Thyroid gland (tissue), 4 donors: Measurements from ENCODE around the gene CERS5.

ENCODE experiments used
- CTCF ChIP-seq, 6 experiments: fragments of 200-600 bp in 3 of 6; fragments of 450-650 bp in 3 of 6; sonication (generic) in 3 of 6; IDR thresholded peaks; one replicate each; pipeline ENCODE4 v1.5.1; 2016 to 2019; ENCODE audit warnings: antibody characterized with exemption in 6 of 6, mild to moderate bottlenecking in 2 of 6, inconsistent platforms in 1 of 6, moderate library complexity in 1 of 6
- POLR2A ChIP-seq, 2 donors: fragments of 450-650 bp; IDR thresholded peaks; one replicate each; pipeline ENCODE4 v1.6.1; 2017; ENCODE audit warnings: antibody characterized with exemption in 2 of 2, mild to moderate bottlenecking in 2 of 2, moderate library complexity in 1 of 2

- no peak for TF ChIP-seq CTCF (IDR thresholded peaks at IDR 0.05)
- no peak for TF ChIP-seq POLR2A (IDR thresholded peaks at IDR 0.05)
Measured at GRCh38 chr12:50164963-50165362, 2.2 kb downstream of the CERS5 start.
